NT2/D1 (cell line): Measurements from ENCODE around the gene HNRNPA0.
"Not testable (repeated sequence)": the region's sequence is repeated elsewhere in the genome, so short reads cannot be mapped to it uniquely, and the experiment has no call there.

Source experiments
- SUZ12 ChIP-seq: IDR thresholded peaks from 2 replicates; pipeline ENCODE4 v1.6.1; 2011; ENCODE audit not compliant: insufficient read length, insufficient read depth; ENCODE audit errors: extremely low read depth
- YY1 ChIP-seq: IDR thresholded peaks from 2 replicates; pipeline ENCODE4 v1.6.1; 2011; ENCODE audit not compliant: insufficient read length, insufficient read depth
- ZNF274 ChIP-seq: IDR thresholded peaks from 2 replicates; pipeline ENCODE4 v1.6.1; 2011; ENCODE audit warnings: mild to moderate bottlenecking, low read depth, low read length

DNA sequence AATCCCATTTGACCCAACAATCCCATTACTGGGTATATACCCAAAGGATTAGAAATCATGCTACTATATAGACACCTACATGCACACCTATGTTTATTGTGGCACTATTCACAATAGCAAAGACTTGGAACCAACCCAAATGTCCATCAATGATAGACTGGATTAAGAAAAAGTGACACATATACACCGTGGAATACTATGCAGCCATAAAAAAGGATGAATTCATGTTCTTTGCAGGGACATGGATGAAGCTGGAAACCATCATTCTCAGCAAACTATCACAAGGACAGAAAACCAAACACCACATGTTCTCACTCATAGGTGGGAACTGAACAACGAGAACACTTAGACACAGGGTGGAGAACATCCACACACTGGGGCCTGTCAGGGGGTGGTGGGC, 34.4 kb upstream of the HNRNPA0 start:
- TF ChIP-seq SUZ12, YY1, ZNF274: not testable (repeated sequence)
